ENCODE measurements around the gene LHFPL6.

DNA sequence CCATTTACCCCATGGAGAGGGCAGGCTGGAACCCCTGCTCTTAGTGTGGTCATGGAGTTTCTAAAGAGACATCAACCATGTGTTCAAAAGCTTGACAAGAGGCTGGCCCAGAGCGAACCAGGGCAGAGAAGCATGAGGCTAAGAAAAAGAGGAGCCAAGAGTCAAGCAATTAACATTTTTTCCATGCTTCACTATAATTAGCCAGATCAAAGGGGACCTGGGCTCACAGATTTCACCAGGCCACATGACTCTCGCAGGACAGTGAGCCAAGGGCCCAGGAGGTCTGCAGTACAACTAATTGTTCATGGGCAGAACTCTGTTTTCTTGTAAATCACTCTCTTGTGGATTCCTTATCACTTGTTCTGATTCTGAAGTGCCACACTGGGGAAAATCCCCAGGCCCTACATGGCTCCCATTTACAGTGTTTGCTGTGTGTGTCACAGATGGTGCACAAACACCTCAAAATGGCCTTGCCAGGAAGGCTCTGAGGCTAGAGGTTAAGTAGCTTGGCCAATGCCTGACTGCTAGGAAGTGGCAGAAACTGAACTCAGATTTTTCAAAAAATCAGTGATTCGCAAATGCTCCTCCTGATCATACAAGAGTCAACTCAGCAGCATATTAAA, 101.2 kb downstream of the LHFPL6 start:
- TF ChIP-seq, protein P1, sequence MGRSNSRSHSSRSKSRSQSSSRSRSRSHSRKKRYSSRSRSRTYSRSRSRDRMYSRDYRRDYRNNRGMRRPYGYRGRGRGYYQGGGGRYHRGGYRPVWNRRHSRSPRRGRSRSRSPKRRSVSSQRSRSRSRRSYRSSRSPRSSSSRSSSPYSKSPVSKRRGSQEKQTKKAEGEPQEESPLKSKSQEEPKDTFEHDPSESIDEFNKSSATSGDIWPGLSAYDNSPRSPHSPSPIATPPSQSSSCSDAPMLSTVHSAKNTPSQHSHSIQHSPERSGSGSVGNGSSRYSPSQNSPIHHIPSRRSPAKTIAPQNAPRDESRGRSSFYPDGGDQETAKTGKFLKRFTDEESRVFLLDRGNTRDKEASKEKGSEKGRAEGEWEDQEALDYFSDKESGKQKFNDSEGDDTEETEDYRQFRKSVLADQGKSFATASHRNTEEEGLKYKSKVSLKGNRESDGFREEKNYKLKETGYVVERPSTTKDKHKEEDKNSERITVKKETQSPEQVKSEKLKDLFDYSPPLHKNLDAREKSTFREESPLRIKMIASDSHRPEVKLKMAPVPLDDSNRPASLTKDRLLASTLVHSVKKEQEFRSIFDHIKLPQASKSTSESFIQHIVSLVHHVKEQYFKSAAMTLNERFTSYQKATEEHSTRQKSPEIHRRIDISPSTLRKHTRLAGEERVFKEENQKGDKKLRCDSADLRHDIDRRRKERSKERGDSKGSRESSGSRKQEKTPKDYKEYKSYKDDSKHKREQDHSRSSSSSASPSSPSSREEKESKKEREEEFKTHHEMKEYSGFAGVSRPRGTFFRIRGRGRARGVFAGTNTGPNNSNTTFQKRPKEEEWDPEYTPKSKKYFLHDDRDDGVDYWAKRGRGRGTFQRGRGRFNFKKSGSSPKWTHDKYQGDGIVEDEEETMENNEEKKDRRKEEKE (IDR thresholded peaks at IDR 0.05; ENCODE audit: borderline replicate concordance in 1 of 2, control insufficient read depth in 1 of 2, low read depth in 2 of 2, low read length in 1 of 2) = no peak
- no peak for TF ChIP-seq TOE1 (IDR thresholded peaks at IDR 0.05; ENCODE audit: borderline replicate concordance)
- no peak for TF ChIP-seq TOE1 (CRISPR knock-in tag; IDR thresholded peaks at IDR 0.05; ENCODE audit: borderline replicate concordance, low read depth)
- no peak for TF ChIP-seq ZFX (CRISPR knock-in tag; IDR thresholded peaks at IDR 0.05)
- no peak for TF ChIP-seq GATAD2A (IDR thresholded peaks at IDR 0.05)
- TF ChIP-seq, protein P2, sequence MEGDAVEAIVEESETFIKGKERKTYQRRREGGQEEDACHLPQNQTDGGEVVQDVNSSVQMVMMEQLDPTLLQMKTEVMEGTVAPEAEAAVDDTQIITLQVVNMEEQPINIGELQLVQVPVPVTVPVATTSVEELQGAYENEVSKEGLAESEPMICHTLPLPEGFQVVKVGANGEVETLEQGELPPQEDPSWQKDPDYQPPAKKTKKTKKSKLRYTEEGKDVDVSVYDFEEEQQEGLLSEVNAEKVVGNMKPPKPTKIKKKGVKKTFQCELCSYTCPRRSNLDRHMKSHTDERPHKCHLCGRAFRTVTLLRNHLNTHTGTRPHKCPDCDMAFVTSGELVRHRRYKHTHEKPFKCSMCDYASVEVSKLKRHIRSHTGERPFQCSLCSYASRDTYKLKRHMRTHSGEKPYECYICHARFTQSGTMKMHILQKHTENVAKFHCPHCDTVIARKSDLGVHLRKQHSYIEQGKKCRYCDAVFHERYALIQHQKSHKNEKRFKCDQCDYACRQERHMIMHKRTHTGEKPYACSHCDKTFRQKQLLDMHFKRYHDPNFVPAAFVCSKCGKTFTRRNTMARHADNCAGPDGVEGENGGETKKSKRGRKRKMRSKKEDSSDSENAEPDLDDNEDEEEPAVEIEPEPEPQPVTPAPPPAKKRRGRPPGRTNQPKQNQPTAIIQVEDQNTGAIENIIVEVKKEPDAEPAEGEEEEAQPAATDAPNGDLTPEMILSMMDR (IDR thresholded peaks at IDR 0.05 in 2 of 3, conservative IDR thresholded peaks at IDR 0.05 in 1 of 3; ENCODE audit: insufficient read depth in 2 of 3, low read depth in 1 of 3, low read length in 3 of 3) = no peak
- TF ChIP-seq ZNF589 (CRISPR knock-in tag; IDR thresholded peaks at IDR 0.05; ENCODE audit: low read depth) = no peak
- no peak for TF ChIP-seq ZNF165 (CRISPR knock-in tag; IDR thresholded peaks at IDR 0.05; ENCODE audit: borderline replicate concordance)
- no peak for TF ChIP-seq MAFG (tag; conservative IDR thresholded peaks at IDR 0.05)
- TF ChIP-seq POLR2A (conservative IDR thresholded peaks at IDR 0.05) = no peak
- no peak for TF ChIP-seq CHD4 (IDR thresholded peaks at IDR 0.05; ENCODE audit: insufficient read depth, insufficient replicate concordance, low read depth, low read length, poor library complexity, severe bottlenecking)
- no peak for TF ChIP-seq KDM1A (IDR thresholded peaks at IDR 0.05)
- no peak for TF ChIP-seq NR1H2 (CRISPR knock-in tag; IDR thresholded peaks at IDR 0.05)
